SU-DHL-6 (cell line): ENCODE data around the gene BCL3.
A peak's percentile ranks its signal among the peaks of the same experiment; 100 is the strongest.

Experiments
- H2AFZ ChIP-seq: fragments of 200-600 bp; sonication (generic); 2 replicates; pipeline ENCODE4 v1.6.1; 2014; ENCODE audit warnings: low read depth, mild to moderate bottlenecking, moderate library complexity, mixed read lengths, antibody characterized with exemption, low read length; ENCODE audit not compliant: severe bottlenecking
- H3F3A ChIP-seq: fragments of 200-600 bp; shearing (Covaris generic); 2 replicates; pipeline ENCODE4 v1.6.0; 2016; ENCODE audit warnings: antibody characterized with exemption, mild to moderate bottlenecking; ENCODE audit not compliant: insufficient read depth
- H3K27ac ChIP-seq: fragments of 200-600 bp; sonication (generic); 2 replicates; pipeline ENCODE4 v1.5.1; 2016; ENCODE audit warnings: low read depth, mild to moderate bottlenecking, low read length, moderate library complexity, mixed read lengths
- H3K27me3 ChIP-seq: fragments of 200-600 bp; sonication (generic), shearing (Covaris generic); 2 replicates; pipeline ENCODE4 v1.6.0; 2014; ENCODE audit warnings: mild to moderate bottlenecking, low read length
- H3K36me3 ChIP-seq: fragments of 200-600 bp; sonication (generic); 2 replicates; pipeline ENCODE4 v1.6.1; 2014; ENCODE audit warnings: mild to moderate bottlenecking, low read length, mixed read lengths
- H3K4me2 ChIP-seq: fragments of 300-600, 200-600 bp; shearing (Covaris generic), sonication (generic); 2 replicates; pipeline ENCODE4 v1.6.0; 2014; ENCODE audit warnings: low read length, low read depth, mild to moderate bottlenecking; ENCODE audit not compliant: poor library complexity, severe bottlenecking
- H3K4me3 ChIP-seq: fragments of 200-600 bp; sonication (generic); 2 replicates; pipeline ENCODE4 v1.5.1; 2014; ENCODE audit warnings: antibody characterized with exemption, low read length, mild to moderate bottlenecking, mixed read lengths; ENCODE audit not compliant: insufficient read depth, poor library complexity, severe bottlenecking
- H3K79me2 ChIP-seq: fragments of 200-600 bp; sonication (generic); 2 replicates; pipeline ENCODE4 v1.6.1; 2014; ENCODE audit warnings: mild to moderate bottlenecking, low read length, moderate library complexity; ENCODE audit not compliant: insufficient read depth
- H3K9ac ChIP-seq: fragments of 200-600 bp; sonication (generic); 2 replicates; pipeline ENCODE4 v1.7.0; 2014; ENCODE audit warnings: mild to moderate bottlenecking, low read length
- H3K9me2 ChIP-seq: fragments of 200-600 bp; sonication (generic); replicated peaks from 2 replicates; pipeline ENCODE4 v1.6.1; 2014; ENCODE audit warnings: low read length; ENCODE audit not compliant: insufficient read depth
- H3K9me3 ChIP-seq: fragments of 200-600 bp; sonication (generic); 2 replicates; pipeline ENCODE4 v1.6.1; 2014; ENCODE audit warnings: low read length, mixed read lengths; ENCODE audit not compliant: insufficient read depth
- H4K20me1 ChIP-seq: fragments of 200-600 bp; sonication (generic); 2 replicates; pipeline ENCODE4 v1.6.1; 2014; ENCODE audit warnings: low read depth, mild to moderate bottlenecking, antibody characterized with exemption, low read length, moderate library complexity, mixed read lengths
- EZH2phosphoT487 ChIP-seq: fragments of 200-600 bp; sonication (generic), shearing (Covaris generic); conservative IDR thresholded peaks from 2 replicates; pipeline ENCODE4 v1.6.1; 2018; ENCODE audit warnings: mild to moderate bottlenecking, antibody characterized with exemption, low read length, moderate library complexity, mixed read lengths
- TF ChIP-seq, protein P1 (sequence below): fragments of 200-600 bp; sonication (generic); IDR thresholded peaks from one replicate; pipeline ENCODE4 v1.5.1; 2017; ENCODE audit warnings: antibody characterized with exemption, mild to moderate bottlenecking, low read length, moderate library complexity; ENCODE audit not compliant: insufficient read depth, poor library complexity, severe bottlenecking

The BCL3 gene

DNA sequence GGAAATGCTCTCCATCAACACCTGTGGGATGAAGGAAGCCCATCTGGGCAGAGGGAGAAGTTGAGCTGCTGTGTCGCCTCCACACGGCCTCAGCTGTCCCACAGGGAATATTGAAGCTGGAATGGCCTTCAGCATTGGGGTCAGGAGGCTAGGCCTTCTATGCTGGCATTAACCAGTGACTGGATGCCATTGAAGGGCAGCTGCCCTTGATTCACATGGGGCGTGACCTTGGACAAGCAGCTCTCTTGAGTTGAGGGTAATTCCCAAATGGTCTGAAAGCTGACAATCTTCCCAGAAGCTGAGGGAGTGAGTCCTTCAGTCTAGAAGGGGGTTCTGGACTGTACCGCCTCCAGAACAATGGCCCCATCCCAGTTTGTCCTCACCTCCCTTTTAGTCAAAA, 6.7 kb downstream of the BCL3 start:
- H3K27me3 ChIP-seq = no peaks in the 10 kb centered on the region
- peak overlapping the region; percentile 97 for H3K9ac ChIP-seq
- H3K9me3 ChIP-seq = no peaks in the 10 kb centered on the region
- H3K36me3 ChIP-seq = no peaks in the 10 kb centered on the region
- no peaks in the 10 kb centered on the region for H3K9me2 ChIP-seq
- peaks cover 33% of the 10 kb centered on the region for H3K79me2 ChIP-seq
- peaks cover 37% of the 10 kb centered on the region for H3F3A ChIP-seq
- no peak for TF ChIP-seq EZH2phosphoT487
- TF ChIP-seq, protein P1, sequence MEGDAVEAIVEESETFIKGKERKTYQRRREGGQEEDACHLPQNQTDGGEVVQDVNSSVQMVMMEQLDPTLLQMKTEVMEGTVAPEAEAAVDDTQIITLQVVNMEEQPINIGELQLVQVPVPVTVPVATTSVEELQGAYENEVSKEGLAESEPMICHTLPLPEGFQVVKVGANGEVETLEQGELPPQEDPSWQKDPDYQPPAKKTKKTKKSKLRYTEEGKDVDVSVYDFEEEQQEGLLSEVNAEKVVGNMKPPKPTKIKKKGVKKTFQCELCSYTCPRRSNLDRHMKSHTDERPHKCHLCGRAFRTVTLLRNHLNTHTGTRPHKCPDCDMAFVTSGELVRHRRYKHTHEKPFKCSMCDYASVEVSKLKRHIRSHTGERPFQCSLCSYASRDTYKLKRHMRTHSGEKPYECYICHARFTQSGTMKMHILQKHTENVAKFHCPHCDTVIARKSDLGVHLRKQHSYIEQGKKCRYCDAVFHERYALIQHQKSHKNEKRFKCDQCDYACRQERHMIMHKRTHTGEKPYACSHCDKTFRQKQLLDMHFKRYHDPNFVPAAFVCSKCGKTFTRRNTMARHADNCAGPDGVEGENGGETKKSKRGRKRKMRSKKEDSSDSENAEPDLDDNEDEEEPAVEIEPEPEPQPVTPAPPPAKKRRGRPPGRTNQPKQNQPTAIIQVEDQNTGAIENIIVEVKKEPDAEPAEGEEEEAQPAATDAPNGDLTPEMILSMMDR = no peak
- peaks cover 4% of the 10 kb centered on the region for H4K20me1 ChIP-seq
- H3K27ac ChIP-seq = peak overlapping the region; percentile 99
- H3K4me2 ChIP-seq = peak overlapping the region; percentile 100
- H2AFZ ChIP-seq = no peak overlapping the region
- no peak overlapping the region for H3K4me3 ChIP-seq

DNA sequence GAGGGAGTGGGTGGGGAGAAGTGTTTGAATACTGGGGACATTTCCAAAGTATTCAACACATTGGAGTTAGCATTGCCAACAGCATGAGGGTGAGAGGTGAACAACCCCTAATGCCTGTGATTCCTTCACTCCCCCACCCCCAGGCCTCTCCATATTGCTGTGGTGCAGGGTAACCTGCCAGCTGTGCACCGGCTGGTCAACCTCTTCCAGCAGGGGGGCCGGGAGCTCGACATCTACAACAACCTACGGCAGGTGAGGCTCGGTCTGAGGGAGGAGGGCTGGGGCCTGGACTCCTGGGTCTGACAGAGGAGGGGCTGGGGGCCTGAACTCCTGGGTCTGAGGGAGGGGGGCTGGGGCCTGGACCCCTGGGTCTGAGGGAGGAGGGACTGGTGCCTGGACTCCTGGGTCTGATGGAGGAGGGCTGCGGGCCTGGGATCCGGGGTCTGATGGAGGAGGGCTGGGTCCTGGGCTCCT, 7.6 kb downstream of the BCL3 start:
- Histone ChIP-seq H4K20me1 (peaks cover 4% of the 10 kb centered on the region), H3K79me2 (peaks cover 24% of the 10 kb centered on the region), H3K4me2 (no peak overlapping the region), H2AFZ (no peak overlapping the region), H3K4me3 (no peak overlapping the region), H3K9me2 (no peaks in the 10 kb centered on the region), H3K27me3 (no peaks in the 10 kb centered on the region), H3F3A (peaks cover 28% of the 10 kb centered on the region), H3K9ac (no peak overlapping the region), H3K9me3 (no peaks in the 10 kb centered on the region), H3K36me3 (no peaks in the 10 kb centered on the region), H3K27ac (no peak overlapping the region)
- TF ChIP-seq, protein P1 = no peak

DNA sequence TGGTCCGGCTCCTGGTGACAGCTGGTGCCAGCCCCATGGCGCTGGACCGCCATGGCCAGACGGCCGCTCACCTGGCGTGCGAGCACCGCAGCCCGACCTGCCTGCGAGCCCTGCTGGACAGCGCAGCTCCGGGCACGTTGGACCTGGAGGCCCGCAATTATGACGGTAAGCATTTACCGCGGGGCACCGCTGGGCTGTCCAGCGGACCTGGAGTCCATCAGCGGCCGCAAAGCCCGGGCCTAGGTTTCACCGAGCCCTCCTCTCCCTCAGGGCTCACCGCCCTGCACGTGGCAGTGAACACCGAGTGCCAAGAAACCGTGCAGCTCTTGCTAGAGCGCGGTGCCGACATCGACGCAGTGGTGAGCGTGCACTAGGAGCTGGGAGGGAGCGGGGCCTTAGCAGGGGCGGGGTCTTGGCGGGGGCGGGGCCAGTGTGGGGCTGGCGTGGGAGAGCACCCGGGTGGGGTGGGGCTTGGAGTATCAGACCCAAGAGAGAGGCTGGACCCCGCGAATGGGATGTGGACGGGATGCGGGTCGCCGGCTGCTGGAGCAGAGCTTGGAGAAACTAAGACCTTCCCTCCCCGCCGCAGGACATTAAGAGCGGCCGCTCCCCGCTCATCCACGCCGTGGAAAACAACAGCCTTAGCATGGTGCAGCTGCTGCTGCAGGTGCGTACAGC, 8.7 kb downstream of the BCL3 start:
- no peak overlapping the region for H3K4me2 ChIP-seq
- H2AFZ ChIP-seq = no peak overlapping the region
- no peaks in the 10 kb centered on the region for H3K9me3 ChIP-seq
- no peak overlapping the region for H3K27ac ChIP-seq
- no peak for TF ChIP-seq EZH2phosphoT487
- TF ChIP-seq, protein P1 = no peak
- peaks cover 17% of the 10 kb centered on the region for H3F3A ChIP-seq
- H3K9ac ChIP-seq = no peak overlapping the region
- H3K4me3 ChIP-seq = no peak overlapping the region
- no peaks in the 10 kb centered on the region for H3K27me3 ChIP-seq
- peaks cover 4% of the 10 kb centered on the region for H4K20me1 ChIP-seq
- H3K9me2 ChIP-seq = no peaks in the 10 kb centered on the region
- H3K36me3 ChIP-seq = no peaks in the 10 kb centered on the region
- H3K79me2 ChIP-seq = peaks cover 21% of the 10 kb centered on the region
